Activated CD4-positive, alpha-beta memory T cell treated with anti-CD3 and anti-CD28 coated beads, Interleukin-2, amount 10 ng/mL, durations not matched to agents 7 days and 5 days (primary cell): ENCODE data around the gene CHMP1A. TPM values are rescaled to one million over a fixed set of nuclear protein-coding genes. Genes with fewer than 3 reads are reported as not detected.
"Not testable (repeated sequence)": the region's sequence is repeated elsewhere in the genome, so short reads cannot be mapped to it uniquely, and the experiment has no call there.

ENCODE experiments used
- CTCF ChIA-PET: fragments of 350-600 bp; sonication (Branson Sonifier 250); formaldehyde crosslinking; loops from one replicate; lab custom pipeline; 2021; ENCODE audit warnings: antibody characterized with exemption, inconsistent platforms; lab: Charles Lee
- POLR2A ChIA-PET: fragments of 350-600 bp; sonication (Branson Sonifier 250); formaldehyde crosslinking; loops from one replicate; lab custom pipeline; 2021; ENCODE audit warnings: antibody characterized with exemption; lab: Charles Lee
- DNase-seq: peaks from one replicate; pipeline ENCODE4 v3.0.0-alpha.2; 2020
- H3K27ac Mint-ChIP-seq: one replicate; pipeline ENCODE4 v1.8.0; 2021; ENCODE audit warnings: mild to moderate bottlenecking, mixed read lengths
- H3K27me3 Mint-ChIP-seq: one replicate; pipeline ENCODE4 v1.8.0; 2021; ENCODE audit warnings: mixed read lengths
- H3K36me3 Mint-ChIP-seq: one replicate; pipeline ENCODE4 v1.8.0; 2021; ENCODE audit warnings: low read depth, mixed read lengths
- H3K4me1 Mint-ChIP-seq: one replicate; pipeline ENCODE4 v1.8.0; 2021; ENCODE audit warnings: mixed read lengths
- H3K4me3 Mint-ChIP-seq: one replicate; pipeline ENCODE4 v1.8.0; 2021; ENCODE audit warnings: mild to moderate bottlenecking, mixed read lengths
- H3K9me3 Mint-ChIP-seq: one replicate; pipeline ENCODE4 v1.8.0; 2021; ENCODE audit warnings: mixed read lengths
- total RNA-seq, 2 experiments: library from RNA; stranded (reverse); gene quantifications; one replicate each; pipeline ENCODE4 v1.2.3, GENCODE V29; 2021

The CHMP1A gene
- total RNA-seq, 2 experiments from 2014 or later, result 93.8 to 102 TPM

- Mint-ChIP-seq H3K27ac (no peak overlapping the region), H3K36me3 (peaks cover 31% of the 10 kb centered on the region), H3K4me3 (no peak overlapping the region), H3K27me3 (no peaks in the 10 kb centered on the region), H3K9me3 (no peaks in the 10 kb centered on the region), H3K4me1 (no peaks in the 10 kb centered on the region)
- no peak for DNase-seq
- POLR2A ChIA-PET, result no interaction called here
- CTCF ChIA-PET, result no interaction called here
Observed at GRCh38 chr16:89646906-89647305, 10.6 kb downstream of the CHMP1A start.

- CTCF ChIA-PET, result no interaction called here
- no peak for DNase-seq
- Mint-ChIP-seq H3K9me3 (no peaks in the 10 kb centered on the region), H3K36me3 (peaks cover 31% of the 10 kb centered on the region), H3K27me3 (no peaks in the 10 kb centered on the region), H3K4me1 (no peaks in the 10 kb centered on the region), H3K27ac (no peak overlapping the region), H3K4me3 (no peak overlapping the region)
- POLR2A ChIA-PET, result no interaction called here
Observed at GRCh38 chr16:89646270-89646669, 11.2 kb downstream of the CHMP1A start.

- H3K27me3 Mint-ChIP-seq, result no peaks in the 10 kb centered on the region
- no peak overlapping the region for H3K4me3 Mint-ChIP-seq
- ChIA-PET POLR2A (no interaction called here), CTCF (no interaction called here)
- peaks cover 7% of the 10 kb centered on the region for H3K4me1 Mint-ChIP-seq
- no peaks in the 10 kb centered on the region for H3K9me3 Mint-ChIP-seq
- DNase-seq, result no peak
- peaks cover 25% of the 10 kb centered on the region for H3K36me3 Mint-ChIP-seq
- H3K27ac Mint-ChIP-seq, result no peak overlapping the region
Observed at GRCh38 chr16:89645122-89645521, 12.4 kb downstream of the CHMP1A start.

- CTCF ChIA-PET, result no interaction called here
- peaks cover 20% of the 10 kb centered on the region for H3K36me3 Mint-ChIP-seq
- H3K27ac Mint-ChIP-seq, result no peak overlapping the region
- H3K4me1 Mint-ChIP-seq, result peaks cover 7% of the 10 kb centered on the region
- H3K27me3 Mint-ChIP-seq, result no peaks in the 10 kb centered on the region
- no peak for DNase-seq
- POLR2A ChIA-PET, result no interaction called here
- no peak overlapping the region for H3K4me3 Mint-ChIP-seq
- no peaks in the 10 kb centered on the region for H3K9me3 Mint-ChIP-seq
Observed at GRCh38 chr16:89643769-89644300, 13.7 kb downstream of the CHMP1A start.

GRCh38 chr16:89642574-89642973 lies 14.9 kb downstream of the CHMP1A start:
- CTCF ChIA-PET, result interaction anchor here (0.5 kb wide), 1 partner anchor 57 kb away, joined by 3 read pairs; no protein-coding TSS in a partner anchor
- Mint-ChIP-seq H3K27me3 (no peaks in the 10 kb centered on the region), H3K9me3 (no peaks in the 10 kb centered on the region), H3K27ac (no peak overlapping the region), H3K4me1 (peaks cover 7% of the 10 kb centered on the region), H3K36me3 (peaks cover 20% of the 10 kb centered on the region), H3K4me3 (no peak overlapping the region)
- POLR2A ChIA-PET, result interaction anchor here (1.2 kb wide), 1 partner anchor 95 kb away, joined by 3 read pairs; no protein-coding TSS in a partner anchor
- no peak for DNase-seq

GRCh38 chr16:89641458-89642119 lies 15.9 kb downstream of the CHMP1A start:
- no peak for DNase-seq
- H3K4me1 Mint-ChIP-seq, result peaks cover 7% of the 10 kb centered on the region
- H3K36me3 Mint-ChIP-seq, result peaks cover 15% of the 10 kb centered on the region
- no peaks in the 10 kb centered on the region for H3K9me3 Mint-ChIP-seq
- no peaks in the 10 kb centered on the region for H3K27me3 Mint-ChIP-seq
- no peak overlapping the region for H3K27ac Mint-ChIP-seq
- ChIA-PET CTCF (interaction anchor here (0.5 to 0.7 kb wide), 2 partner anchors 10 to 58 kb away, joined by 3 read pairs; no protein-coding TSS in a partner anchor), POLR2A (interaction anchor here (1.2 to 1.6 kb wide), 4 partner anchors 12 to 96 kb away, joined by 3 to 5 read pairs (median 4); no protein-coding TSS in a partner anchor)
- H3K4me3 Mint-ChIP-seq, result no peak overlapping the region

GRCh38 chr16:89639385-89639784 lies 18.1 kb downstream of the CHMP1A start:
- Mint-ChIP-seq H3K27ac (no peak overlapping the region), H3K36me3 (no peaks in the 10 kb centered on the region), H3K9me3 (no peaks in the 10 kb centered on the region), H3K4me3 (no peak overlapping the region), H3K27me3 (no peaks in the 10 kb centered on the region), H3K4me1 (peaks cover 7% of the 10 kb centered on the region)
- no peak for DNase-seq
- POLR2A ChIA-PET, result no interaction called here
- CTCF ChIA-PET, result no interaction called here

- CTCF ChIA-PET, result no interaction called here
- no peaks in the 10 kb centered on the region for H3K27me3 Mint-ChIP-seq
- H3K9me3 Mint-ChIP-seq, result no peaks in the 10 kb centered on the region
- no peaks in the 10 kb centered on the region for H3K36me3 Mint-ChIP-seq
- no peak overlapping the region for H3K4me3 Mint-ChIP-seq
- peaks cover 7% of the 10 kb centered on the region for H3K4me1 Mint-ChIP-seq
- DNase-seq, result no peak
- POLR2A ChIA-PET, result no interaction called here
- no peak overlapping the region for H3K27ac Mint-ChIP-seq
Observed at GRCh38 chr16:89638455-89638854, 19.1 kb downstream of the CHMP1A start.

GRCh38 chr16:89637379-89637778 lies 20.1 kb downstream of the CHMP1A start:
- CTCF ChIA-PET, result no interaction called here
- H3K4me1 Mint-ChIP-seq, result peaks cover 7% of the 10 kb centered on the region
- POLR2A ChIA-PET, result no interaction called here

GRCh38 chr16:89636663-89637062 lies 20.8 kb downstream of the CHMP1A start:
- Mint-ChIP-seq H3K27me3 (no peaks in the 10 kb centered on the region), H3K27ac (no peak overlapping the region), H3K4me3 (no peak overlapping the region), H3K4me1 (peaks cover 7% of the 10 kb centered on the region), H3K36me3 (no peaks in the 10 kb centered on the region), H3K9me3 (no peaks in the 10 kb centered on the region)
- ChIA-PET CTCF (no interaction called here), POLR2A (no interaction called here)
- no peak for DNase-seq

More at GRCh38 chr16:89637379-89637778, 20.1 kb downstream of the CHMP1A start:
- Mint-ChIP-seq H3K4me3 (no peak overlapping the region), H3K27ac (no peak overlapping the region), H3K27me3 (no peaks in the 10 kb centered on the region), H3K36me3 (no peaks in the 10 kb centered on the region), H3K9me3 (no peaks in the 10 kb centered on the region)
- DNase-seq, result no peak

- H3K27ac Mint-ChIP-seq, DNase-seq, H3K36me3 Mint-ChIP-seq, H3K4me3 Mint-ChIP-seq, H3K27me3 Mint-ChIP-seq, H3K9me3 Mint-ChIP-seq, H3K4me1 Mint-ChIP-seq: not testable (repeated sequence)
- CTCF ChIA-PET, result interaction anchor here (0.5 kb wide), 1 partner anchor 121 kb away, joined by 3 read pairs; no protein-coding TSS in a partner anchor
- POLR2A ChIA-PET, result interaction anchor here (0.7 kb wide), 1 partner anchor 15 kb away, joined by 3 read pairs; no protein-coding TSS in a partner anchor
Observed at GRCh38 chr16:89634463-89635385, 22.8 kb downstream of the CHMP1A start.

GRCh38 chr16:89633064-89633631 lies 24.4 kb downstream of the CHMP1A start:
- no peaks in the 10 kb centered on the region for H3K9me3 Mint-ChIP-seq
- H3K27me3 Mint-ChIP-seq, result no peaks in the 10 kb centered on the region
- CTCF ChIA-PET, result no interaction called here
- no peak for DNase-seq
- POLR2A ChIA-PET, result no interaction called here
- H3K4me1 Mint-ChIP-seq, result no peaks in the 10 kb centered on the region
- no peak overlapping the region for H3K27ac Mint-ChIP-seq
- no peak overlapping the region for H3K4me3 Mint-ChIP-seq
- H3K36me3 Mint-ChIP-seq, result no peaks in the 10 kb centered on the region
